K562 (cell line): ENCODE results near the gene GRM5. TPM values are rescaled to one million over a fixed set of nuclear protein-coding genes. Genes with fewer than 3 reads are reported as not detected.

Source experiments
- ATAC-seq: fragments of 200-7000 bp; cut with Tn5 transposase; 3 replicates; pipeline ENCODE4 v1.9.1; 2020; ENCODE audit warnings: moderate library complexity
- BruUV-seq: library from RNA; stranded (reverse); fragments of 400-500 nt; replicated peaks from 2 replicates; lab custom pipeline; 2021; lab: Mats Ljungman, UMichigan
- CTCF ChIA-PET: fragments of 300-600 bp; formaldehyde crosslinking; extraction: SDS; loops from one replicate; lab custom pipeline; 2021; ENCODE audit warnings: low intra/inter-chr PET ratio; lab: Yijun Ruan, JAX
- POLR2A ChIA-PET: fragments of 300-600, 350-650 bp; sonication (Branson Sonifier 250); formaldehyde crosslinking; extraction: SDS; loops from one replicate; lab custom pipeline; 2021; ENCODE audit warnings: antibody characterized with exemption, inconsistent platforms; lab: Yijun Ruan, JAX
- DNase-seq, 4 experiments: peaks; one replicate each; pipeline versions ENCODE4 v3.0.0 to v3.0.0-alpha.2; 2011 to 2018; ENCODE audit warnings: low spot score in 3 of 4, mixed read lengths in 3 of 4; ENCODE audit errors: extremely low read depth in 1 of 4
- FAIRE-seq: peaks from 2 replicates; lab custom pipeline; 2011; peaks lifted over from hg19 to GRCh38; lab: Jason Lieb, UNC
- H2AFZ ChIP-seq: 2 replicates; pipeline ENCODE4 v1.6.0; 2011; ENCODE audit warnings: low read depth, low read length, control low read depth, inconsistent platforms
- H3K27ac ChIP-seq: fragments of 200-600 bp; 3 replicates; pipeline ENCODE4 v1.8.0; 2011; ENCODE audit warnings: low read depth, mild to moderate bottlenecking, control low read depth, inconsistent platforms, low read length, moderate library complexity, mixed read lengths; ENCODE audit errors: extremely low read depth
- H3K27me3 ChIP-seq, 2 experiments: fragments of 300-600 bp in 1 of 2; 2 replicates in 1 of 2; 3 replicates in 1 of 2; pipeline versions ENCODE4 v1.6.0 to v1.8.0; 2011; ENCODE audit warnings: inconsistent platforms in 2 of 2, low read length in 2 of 2, mild to moderate bottlenecking in 1 of 2, mixed read lengths in 1 of 2, moderate library complexity in 1 of 2; ENCODE audit not compliant: control insufficient read depth in 2 of 2, insufficient read depth in 2 of 2
- H3K36me3 ChIP-seq: fragments of 300-600 bp; 3 replicates; pipeline ENCODE4 v1.8.0; 2011; ENCODE audit warnings: mild to moderate bottlenecking, low read length, inconsistent platforms; ENCODE audit not compliant: control insufficient read depth, insufficient read depth
- H3K4me1 ChIP-seq, 2 experiments: fragments of 200-600 bp in 1 of 2; replicated peaks in 1 of 2; 2 replicates in 1 of 2; 3 replicates in 1 of 2; pipeline versions ENCODE4 v1.5.1 to v1.8.0; 2011; ENCODE audit warnings: inconsistent platforms in 2 of 2, low read length in 2 of 2, mild to moderate bottlenecking in 1 of 2, mixed read lengths in 1 of 2, moderate library complexity in 1 of 2; ENCODE audit not compliant: control insufficient read depth in 2 of 2, insufficient read depth in 2 of 2
- H3K4me2 ChIP-seq: 2 replicates; pipeline ENCODE4 v1.6.1; 2011; ENCODE audit warnings: low read length, control low read depth, inconsistent platforms, mixed read lengths; ENCODE audit not compliant: insufficient read depth
- H3K4me3 ChIP-seq: fragments of 200-600 bp; sonication (generic), shearing (Covaris generic); 2 replicates; pipeline ENCODE4 v1.5.1; 2016; ENCODE audit warnings: control low read depth, inconsistent platforms
- H3K79me2 ChIP-seq: fragments of 200-600 bp; 3 replicates; pipeline ENCODE4 v1.8.0; 2011; ENCODE audit warnings: low read length, inconsistent platforms; ENCODE audit not compliant: control insufficient read depth, insufficient read depth
- H3K9ac ChIP-seq, 2 experiments: 2 replicates each; pipeline versions ENCODE4 v1.6.0 to v1.6.1; 2011; ENCODE audit warnings: low read depth in 2 of 2, low read length in 2 of 2, control low read depth in 1 of 2, inconsistent platforms in 1 of 2, mild to moderate bottlenecking in 1 of 2, mixed read lengths in 1 of 2; ENCODE audit not compliant: insufficient read depth in 1 of 2
- H3K9me1 ChIP-seq: one replicate; pipeline ENCODE4 v1.6.0; 2011; ENCODE audit warnings: inconsistent platforms, mild to moderate bottlenecking, low read length, moderate library complexity; ENCODE audit not compliant: control insufficient read depth, insufficient read depth
- H3K9me3 ChIP-seq: replicated peaks from 2 replicates; pipeline ENCODE4 v1.5.1; 2011; ENCODE audit warnings: low read depth, low read length, inconsistent platforms; ENCODE audit not compliant: control insufficient read depth, insufficient read depth
- H4K20me1 ChIP-seq: replicated peaks from 2 replicates; pipeline ENCODE4 v1.6.1; 2011; ENCODE audit warnings: low read length, inconsistent platforms, mixed read lengths; ENCODE audit not compliant: control insufficient read depth, insufficient read depth
- CEBPB ChIP-seq: fragments of 450-650 bp; IDR thresholded peaks from 2 replicates; pipeline ENCODE4 v1.6.1; 2016; ENCODE audit warnings: missing genetic modification characterization, missing compliant biosample characterization
- EGR1 ChIP-seq: fragments of 450-650 bp; conservative IDR thresholded peaks from 2 replicates; pipeline ENCODE4 v1.6.1; 2017; ENCODE audit warnings: mild to moderate bottlenecking
- FOXA3 ChIP-seq, 2 experiments: fragments of 450-650 bp in 1 of 2; sonication (generic) in 1 of 2; formaldehyde crosslinking; IDR thresholded peaks in 1 of 2; conservative IDR thresholded peaks in 1 of 2; 2 replicates each; pipeline versions ENCODE4 v1.4.0 to v1.8.0; 2020 to 2022; ENCODE audit warnings: mild to moderate bottlenecking in 2 of 2, missing genetic modification reagents in 1 of 2
- HDAC8 ChIP-seq: fragments of 450-650 bp; IDR thresholded peaks from 2 replicates; pipeline ENCODE4 v1.6.1; 2016; ENCODE audit warnings: mild to moderate bottlenecking, missing genetic modification characterization, moderate library complexity, missing compliant biosample characterization
- KLF13 ChIP-seq: fragments of 450-650 bp; IDR thresholded peaks from 2 replicates; pipeline ENCODE4 v1.6.1; 2016; ENCODE audit warnings: missing genetic modification characterization, low read depth, mild to moderate bottlenecking, missing compliant biosample characterization, moderate library complexity, borderline replicate concordance
- MAFK ChIP-seq: IDR thresholded peaks from 2 replicates; pipeline ENCODE4 v1.6.1; 2011; ENCODE audit warnings: low read length, improper control_type of control experiment
- NCOA6 ChIP-seq: fragments of 450-650 bp; IDR thresholded peaks from 2 replicates; pipeline ENCODE4 v1.6.1; 2017; ENCODE audit warnings: mild to moderate bottlenecking
- SRF ChIP-seq, 2 experiments: fragments of 250-450, 450-650 bp in 1 of 2; sonication (Bioruptor Pico) in 1 of 2; sonication (generic) in 1 of 2; formaldehyde crosslinking; IDR thresholded peaks; 2 replicates each; pipeline versions ENCODE4 v1.5.0 to v1.5.1; 2020 to 2022; ENCODE audit warnings: mild to moderate bottlenecking in 1 of 2, missing genetic modification reagents in 1 of 2
- TAF1 ChIP-seq: IDR thresholded peaks from 2 replicates; pipeline ENCODE4 v1.6.1; 2011; ENCODE audit warnings: mild to moderate bottlenecking, low read length, moderate library complexity; ENCODE audit not compliant: insufficient read depth, control insufficient read depth, severe bottlenecking; ENCODE audit errors: extremely low read depth
- TEAD1 ChIP-seq, 2 experiments: fragments of 450-650 bp in 1 of 2; sonication (generic) in 1 of 2; formaldehyde crosslinking; IDR thresholded peaks; 2 replicates each; pipeline versions ENCODE4 v1.4.0 to v1.8.0; 2020 to 2022; ENCODE audit warnings: mild to moderate bottlenecking in 2 of 2, missing genetic modification reagents in 1 of 2
- ZBTB1 ChIP-seq: sonication (generic); formaldehyde crosslinking; IDR thresholded peaks from 2 replicates; pipeline ENCODE4 v1.8.1; 2023; ENCODE audit warnings: missing genetic modification reagents, low read depth, mild to moderate bottlenecking, borderline replicate concordance
- ZC3H4 ChIP-seq: sonication (generic); formaldehyde crosslinking; IDR thresholded peaks from 2 replicates; pipeline ENCODE4 v1.9.0; 2021; ENCODE audit warnings: missing genetic modification reagents, borderline replicate concordance
- ZNF324 ChIP-seq: fragments of 250-450 bp; sonication (Bioruptor Pico); IDR thresholded peaks from 2 replicates; pipeline ENCODE4 v1.4.0; 2020; ENCODE audit warnings: mild to moderate bottlenecking
- WGBS: fragments of 100-300 bp; shearing (Covaris generic); methylation state at CpG from one replicate; pipeline ENCODE4 v1.1.6; 2016; ENCODE audit warnings: low coverage, mixed read lengths; ENCODE audit not compliant: insufficient coverage; ENCODE audit errors: missing lambda C conversion rate; 5-methylcytosine and 5-hydroxymethylcytosine counted together
- in situ Hi-C: fragments of 300-500 bp; cut with MboI; formaldehyde crosslinking; loops from 4 replicates; pipeline ENCODE4 v1.15.0; 2018; ENCODE audit warnings: inconsistent platforms, mixed read lengths
- intact Hi-C: fragments of 100-400 bp; cut with micrococcal nuclease; formaldehyde crosslinking; loops from 2 replicates; pipeline ENCODE4 v1.14.2; 2022
- polyA plus RNA-seq, 8 experiments: library from polyadenylated mRNA; depleted of rRNA in 4 of 8; stranded (reverse) in 5 of 8; unstranded in 3 of 8; fragments of >200 nt; fragmentation: Nextera tagmentation in 2 of 8; fragmentation: Illumina TruSeq in 1 of 8; extraction: Ambion mirVana in 2 of 8; extraction: Trizol in 1 of 8; gene quantifications; 2 replicates each; pipeline versions ENCODE4 v1.2.1 to v1.2.3, GENCODE V29; 2011 to 2014; ENCODE audit warnings: inconsistent platforms in 1 of 8, missing spikeins in 1 of 8
- total RNA-seq, 7 experiments: library from RNA; depleted of rRNA in 6 of 7; stranded (reverse); fragments of >200 nt in 6 of 7; fragmentation: Illumina TruSeq in 2 of 7; extraction: Trizol in 2 of 7; gene quantifications; 2 replicates each; pipeline versions ENCODE4 v1.2.1 to v1.2.3, GENCODE V29; 2011 to 2021; ENCODE audit warnings: low replicate concordance in 1 of 7
- TF ChIP-seq, protein P1 (sequence below): fragments of 200-400 bp; formaldehyde crosslinking; IDR thresholded peaks from 2 replicates; pipeline ENCODE4 v1.6.1; 2017; ENCODE audit warnings: mild to moderate bottlenecking, low read depth, low read length, moderate library complexity
- TF ChIP-seq, protein P2 (sequence below): fragments of 450-650 bp; IDR thresholded peaks from 2 replicates; pipeline ENCODE4 v1.6.1; 2018; ENCODE audit warnings: mild to moderate bottlenecking, low read depth; ENCODE audit not compliant: partially characterized antibody

GRM5 gene
- total and polyA plus RNA-seq, 9 of the 15 experiments (the other 6 are each of a cell fraction or from before 2014, with no cell fraction given) = not detected

- Histone ChIP-seq H3K9me3 (no peaks in the 10 kb centered on the region), H3K9me1 (no peaks in the 10 kb centered on the region), H3K27ac (no peak overlapping the region), H3K9ac (no peak overlapping the region), H3K79me2 (no peaks in the 10 kb centered on the region), H3K27me3 (no peaks in the 10 kb centered on the region), H3K4me2 (no peak overlapping the region), H3K4me1 (no peaks in the 10 kb centered on the region), H3K36me3 (no peaks in the 10 kb centered on the region), H2AFZ (no peak overlapping the region), H3K4me3 (no peak overlapping the region), H4K20me1 (no peaks in the 10 kb centered on the region)
- ATAC-seq = no peak
- 3% methylated on average over 2 of the region's 2 CpGs for WGBS
- intact Hi-C loops = no loop called here
- ChIA-PET POLR2A (no interaction called here), CTCF (no interaction called here)
- no peak for TF ChIP-seq KLF13
- no peak for TF ChIP-seq MAFK
- TF ChIP-seq ZBTB1 (CRISPR knock-in tag) = no peak
- TF ChIP-seq, protein P1, sequence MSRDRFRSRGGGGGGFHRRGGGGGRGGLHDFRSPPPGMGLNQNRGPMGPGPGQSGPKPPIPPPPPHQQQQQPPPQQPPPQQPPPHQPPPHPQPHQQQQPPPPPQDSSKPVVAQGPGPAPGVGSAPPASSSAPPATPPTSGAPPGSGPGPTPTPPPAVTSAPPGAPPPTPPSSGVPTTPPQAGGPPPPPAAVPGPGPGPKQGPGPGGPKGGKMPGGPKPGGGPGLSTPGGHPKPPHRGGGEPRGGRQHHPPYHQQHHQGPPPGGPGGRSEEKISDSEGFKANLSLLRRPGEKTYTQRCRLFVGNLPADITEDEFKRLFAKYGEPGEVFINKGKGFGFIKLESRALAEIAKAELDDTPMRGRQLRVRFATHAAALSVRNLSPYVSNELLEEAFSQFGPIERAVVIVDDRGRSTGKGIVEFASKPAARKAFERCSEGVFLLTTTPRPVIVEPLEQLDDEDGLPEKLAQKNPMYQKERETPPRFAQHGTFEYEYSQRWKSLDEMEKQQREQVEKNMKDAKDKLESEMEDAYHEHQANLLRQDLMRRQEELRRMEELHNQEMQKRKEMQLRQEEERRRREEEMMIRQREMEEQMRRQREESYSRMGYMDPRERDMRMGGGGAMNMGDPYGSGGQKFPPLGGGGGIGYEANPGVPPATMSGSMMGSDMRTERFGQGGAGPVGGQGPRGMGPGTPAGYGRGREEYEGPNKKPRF = no peak
- TF ChIP-seq FOXA3 (CRISPR knock-in tag; conservative IDR thresholded peaks at IDR 0.05 in 1 of 2, IDR thresholded peaks at IDR 0.05 in 1 of 2) = no peak
- TF ChIP-seq ZC3H4 = no peak
- no peak for TF ChIP-seq ZNF324 (CRISPR knock-in tag)
- TF ChIP-seq, protein P2, sequence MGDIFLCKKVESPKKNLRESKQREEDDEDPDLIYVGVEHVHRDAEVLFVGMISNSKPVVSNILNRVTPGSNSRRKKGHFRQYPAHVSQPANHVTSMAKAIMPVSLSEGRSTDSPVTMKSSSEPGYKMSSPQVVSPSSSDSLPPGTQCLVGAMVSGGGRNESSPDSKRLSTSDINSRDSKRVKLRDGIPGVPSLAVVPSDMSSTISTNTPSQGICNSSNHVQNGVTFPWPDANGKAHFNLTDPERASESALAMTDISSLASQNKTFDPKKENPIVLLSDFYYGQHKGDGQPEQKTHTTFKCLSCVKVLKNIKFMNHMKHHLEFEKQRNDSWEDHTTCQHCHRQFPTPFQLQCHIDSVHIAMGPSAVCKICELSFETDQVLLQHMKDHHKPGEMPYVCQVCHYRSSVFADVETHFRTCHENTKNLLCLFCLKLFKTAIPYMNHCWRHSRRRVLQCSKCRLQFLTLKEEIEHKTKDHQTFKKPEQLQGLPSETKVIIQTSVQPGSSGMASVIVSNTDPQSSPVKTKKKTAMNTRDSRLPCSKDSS = no peak
- TF ChIP-seq HDAC8 (tag) = no peak
- no peak for TF ChIP-seq NCOA6
- TF ChIP-seq SRF (CRISPR knock-in tag; IDR thresholded peaks at IDR 0.05) = no peak
- no peak for TF ChIP-seq TAF1
- no peak for TF ChIP-seq EGR1
- TF ChIP-seq TEAD1 (CRISPR knock-in tag; IDR thresholded peaks at IDR 0.05) = no peak
- TF ChIP-seq CEBPB (tag) = no peak
- in situ Hi-C loops = no loop called here
- no peak for DNase-seq
- no TSS peak for BruUV-seq
- no peak for FAIRE-seq
These were observed 445.1 kb downstream of the GRM5 start for GRCh38 chr11:88620568-88621130.
